ENCODE data around the gene JMJD1C. TPM values are rescaled to one million over a fixed set of nuclear protein-coding genes. Genes with fewer than 3 reads are reported as not detected.

Gene JMJD1C
- total RNA-seq, 1 experiment from 2014 or later = 66.3 TPM

GRCh38 chr10:63457594-63457993 lies 8.2 kb downstream of the JMJD1C start:
- RAD21 ChIA-PET (ENCODE audit: low non-redundant PET in 1 of 2, low total read pairs in 2 of 2, uncharacterized antibody in 2 of 2, unreplicated experiment in 2 of 2) = no interaction called here
- Histone ChIP-seq H4K20me1 (ENCODE audit: insufficient read depth) (peaks cover 3% of the 10 kb centered on the region; the same call in 1 of the 2 replicates), H3K27ac (ENCODE audit: low read depth, low read length) (no peak overlapping the region), H3K9me2 (ENCODE audit: insufficient read depth) (no peaks in the 10 kb centered on the region), H2AFZ (ENCODE audit: low read depth, low read length, poor library complexity, severe bottlenecking) (no peak overlapping the region), H3K9ac (ENCODE audit: low read length) (no peak overlapping the region), H3K4me3 (replicated peaks in 1 of 2; ENCODE audit: low read depth in 1 of 2, low read length in 2 of 2) (no peak overlapping the region), H3K36me3 (ENCODE audit: control insufficient read depth in 1 of 2, insufficient read depth in 2 of 2, low read length in 2 of 2) (no peaks in the 10 kb centered on the region), H3K9me3 (ENCODE audit: control insufficient read depth in 1 of 2, insufficient read depth in 1 of 2, low read depth in 1 of 2, low read length in 2 of 2) (no peaks in the 10 kb centered on the region), H3K27me3 (ENCODE audit: insufficient read depth, low read length) (no peaks in the 10 kb centered on the region), H3K79me2 (ENCODE audit: insufficient read depth, low read length) (peaks cover 88% of the 10 kb centered on the region), H3K4me2 (ENCODE audit: low read length) (no peak overlapping the region), H3K4me1 (ENCODE audit: control insufficient read depth in 1 of 2, insufficient read depth in 2 of 2, low read length in 2 of 2) (no peaks in the 10 kb centered on the region)
- intact Hi-C loops (cut with micrococcal nuclease) = no loop called here
- POLR2A ChIA-PET = no interaction called here
- no peak for TF ChIP-seq RAD21 (IDR thresholded peaks at IDR 0.05; ENCODE audit: low read depth)
- no peak for TF ChIP-seq MAX (IDR thresholded peaks at IDR 0.05)
- TF ChIP-seq TCF7L2 (IDR thresholded peaks at IDR 0.05; ENCODE audit: borderline replicate concordance, extremely low read depth, insufficient read depth, insufficient read length) = no peak
- no peak for TF ChIP-seq JUND (IDR thresholded peaks at IDR 0.05)
- no peak for TF ChIP-seq EGR1 (IDR thresholded peaks at IDR 0.05; ENCODE audit: low read depth)
- TF ChIP-seq, protein P1, sequence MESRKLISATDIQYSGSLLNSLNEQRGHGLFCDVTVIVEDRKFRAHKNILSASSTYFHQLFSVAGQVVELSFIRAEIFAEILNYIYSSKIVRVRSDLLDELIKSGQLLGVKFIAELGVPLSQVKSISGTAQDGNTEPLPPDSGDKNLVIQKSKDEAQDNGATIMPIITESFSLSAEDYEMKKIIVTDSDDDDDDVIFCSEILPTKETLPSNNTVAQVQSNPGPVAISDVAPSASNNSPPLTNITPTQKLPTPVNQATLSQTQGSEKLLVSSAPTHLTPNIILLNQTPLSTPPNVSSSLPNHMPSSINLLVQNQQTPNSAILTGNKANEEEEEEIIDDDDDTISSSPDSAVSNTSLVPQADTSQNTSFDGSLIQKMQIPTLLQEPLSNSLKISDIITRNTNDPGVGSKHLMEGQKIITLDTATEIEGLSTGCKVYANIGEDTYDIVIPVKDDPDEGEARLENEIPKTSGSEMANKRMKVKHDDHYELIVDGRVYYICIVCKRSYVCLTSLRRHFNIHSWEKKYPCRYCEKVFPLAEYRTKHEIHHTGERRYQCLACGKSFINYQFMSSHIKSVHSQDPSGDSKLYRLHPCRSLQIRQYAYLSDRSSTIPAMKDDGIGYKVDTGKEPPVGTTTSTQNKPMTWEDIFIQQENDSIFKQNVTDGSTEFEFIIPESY (IDR thresholded peaks at IDR 0.05; ENCODE audit: extremely low read depth, insufficient replicate concordance, low read length) = no peak
- TF ChIP-seq, protein P2, sequence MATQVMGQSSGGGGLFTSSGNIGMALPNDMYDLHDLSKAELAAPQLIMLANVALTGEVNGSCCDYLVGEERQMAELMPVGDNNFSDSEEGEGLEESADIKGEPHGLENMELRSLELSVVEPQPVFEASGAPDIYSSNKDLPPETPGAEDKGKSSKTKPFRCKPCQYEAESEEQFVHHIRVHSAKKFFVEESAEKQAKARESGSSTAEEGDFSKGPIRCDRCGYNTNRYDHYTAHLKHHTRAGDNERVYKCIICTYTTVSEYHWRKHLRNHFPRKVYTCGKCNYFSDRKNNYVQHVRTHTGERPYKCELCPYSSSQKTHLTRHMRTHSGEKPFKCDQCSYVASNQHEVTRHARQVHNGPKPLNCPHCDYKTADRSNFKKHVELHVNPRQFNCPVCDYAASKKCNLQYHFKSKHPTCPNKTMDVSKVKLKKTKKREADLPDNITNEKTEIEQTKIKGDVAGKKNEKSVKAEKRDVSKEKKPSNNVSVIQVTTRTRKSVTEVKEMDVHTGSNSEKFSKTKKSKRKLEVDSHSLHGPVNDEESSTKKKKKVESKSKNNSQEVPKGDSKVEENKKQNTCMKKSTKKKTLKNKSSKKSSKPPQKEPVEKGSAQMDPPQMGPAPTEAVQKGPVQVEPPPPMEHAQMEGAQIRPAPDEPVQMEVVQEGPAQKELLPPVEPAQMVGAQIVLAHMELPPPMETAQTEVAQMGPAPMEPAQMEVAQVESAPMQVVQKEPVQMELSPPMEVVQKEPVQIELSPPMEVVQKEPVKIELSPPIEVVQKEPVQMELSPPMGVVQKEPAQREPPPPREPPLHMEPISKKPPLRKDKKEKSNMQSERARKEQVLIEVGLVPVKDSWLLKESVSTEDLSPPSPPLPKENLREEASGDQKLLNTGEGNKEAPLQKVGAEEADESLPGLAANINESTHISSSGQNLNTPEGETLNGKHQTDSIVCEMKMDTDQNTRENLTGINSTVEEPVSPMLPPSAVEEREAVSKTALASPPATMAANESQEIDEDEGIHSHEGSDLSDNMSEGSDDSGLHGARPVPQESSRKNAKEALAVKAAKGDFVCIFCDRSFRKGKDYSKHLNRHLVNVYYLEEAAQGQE (IDR thresholded peaks at IDR 0.05; ENCODE audit: low read depth) = no peak
- TF ChIP-seq YY1 (IDR thresholded peaks at IDR 0.05; ENCODE audit: extremely low read depth, insufficient replicate concordance, low read depth, low read length) = no peak
- no peak for TF ChIP-seq EZH2 (IDR thresholded peaks at IDR 0.05)
- TF ChIP-seq ELF1 (IDR thresholded peaks at IDR 0.05; ENCODE audit: borderline replicate concordance, low read depth) = no peak
- no peak for TF ChIP-seq SP1 (IDR thresholded peaks at IDR 0.05; ENCODE audit: low read depth)
- TF ChIP-seq SRF (IDR thresholded peaks at IDR 0.05; ENCODE audit: low read depth) = no peak
- no peak for TF ChIP-seq POLR2AphosphoS5 (IDR thresholded peaks at IDR 0.05; ENCODE audit: low read depth, low read length)
- TF ChIP-seq EZH2phosphoT487 (IDR thresholded peaks at IDR 0.05; ENCODE audit: borderline replicate concordance) = no peak
- no peak for TF ChIP-seq ATF3 (IDR thresholded peaks at IDR 0.05)
- no peak for TF ChIP-seq SIN3A (IDR thresholded peaks at IDR 0.05; ENCODE audit: low read depth)
- no peak for TF ChIP-seq ZNF274 (IDR thresholded peaks at IDR 0.05; ENCODE audit: low read depth, low read length)
- TF ChIP-seq POLR2A (IDR thresholded peaks at IDR 0.05; ENCODE audit: borderline replicate concordance, extremely low read depth, insufficient read depth, insufficient read length) = no peak
- TF ChIP-seq CTCF (IDR thresholded peaks at IDR 0.05 in 2 of 3, conservative IDR thresholded peaks at IDR 0.05 in 1 of 3; ENCODE audit: borderline replicate concordance in 1 of 3, insufficient read depth in 1 of 3, low read depth in 2 of 3, low read length in 2 of 3) = no peak
- CTCF ChIA-PET = no interaction called here
- DNase-seq (ENCODE audit: low read depth, low spot score) = no peak
- no peak for ATAC-seq
- no TSS peak for BruUV-seq (replicated peaks)

Measured in HCT116 (cell line).